Stimulated activated memory B cell treated with anti-CD40 and anti-IgM and Interleukin-4, amounts not matched to agents 10 μg/mL and 1 μg/mL and 100 μg/mL, for 72 hours (primary cell): Measurements from ENCODE around the gene SERINC5.

Experiments
- ATAC-seq: fragments of 150-1000 bp; cut with Tn5 transposase; 2 replicates; pipeline ENCODE4 v1.10.0; 2021
- H3K27ac Mint-ChIP-seq: one replicate; pipeline ENCODE4 v1.8.0; 2022; ENCODE audit warnings: mild to moderate bottlenecking, mixed read lengths
- H3K27me3 Mint-ChIP-seq: one replicate; pipeline ENCODE4 v1.8.0; 2022; ENCODE audit warnings: mixed read lengths
- H3K36me3 Mint-ChIP-seq: one replicate; pipeline ENCODE4 v1.8.0; 2022; ENCODE audit warnings: mixed read lengths
- H3K4me1 Mint-ChIP-seq: one replicate; pipeline ENCODE4 v1.8.0; 2022; ENCODE audit warnings: mixed read lengths
- H3K4me3 Mint-ChIP-seq: one replicate; pipeline ENCODE4 v1.8.0; 2022; ENCODE audit warnings: mild to moderate bottlenecking, moderate library complexity, mixed read lengths
- H3K9me3 Mint-ChIP-seq: one replicate; pipeline ENCODE4 v1.8.0; 2022; ENCODE audit warnings: mixed read lengths

SERINC5 gene

DNA sequence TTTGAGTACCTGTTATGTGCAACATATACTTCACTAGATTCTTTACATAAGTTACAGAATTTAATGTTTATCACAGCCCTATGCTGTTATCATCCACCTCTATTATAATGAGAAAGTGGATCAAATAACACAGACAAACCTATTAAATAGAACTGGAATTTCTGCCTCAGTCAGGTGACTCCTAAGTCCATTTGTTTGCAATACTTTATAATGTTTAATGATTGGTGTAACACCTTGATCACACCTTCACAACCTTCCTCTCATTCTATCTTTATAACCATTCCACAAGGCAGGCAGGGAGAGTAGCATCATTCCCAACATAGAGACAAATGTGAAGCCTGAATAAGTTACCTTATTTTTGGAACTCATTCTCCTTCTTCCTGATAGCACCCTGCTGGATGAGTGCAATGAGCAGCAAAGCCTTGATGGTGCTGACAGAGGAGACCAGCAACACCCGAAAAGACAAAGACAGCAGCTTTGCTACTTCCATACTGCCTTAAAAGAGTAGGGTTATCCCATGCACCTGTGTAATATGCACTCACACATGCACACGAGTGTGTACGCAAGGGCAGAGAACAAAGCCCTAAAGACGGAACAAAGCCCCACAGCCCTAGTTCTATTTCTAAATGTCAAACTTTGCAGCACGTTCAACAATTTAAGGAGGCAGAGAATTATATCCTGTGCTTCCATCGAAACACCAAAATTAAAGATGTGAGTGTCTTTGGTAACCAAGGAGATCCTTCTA, 30.5 kb downstream of the SERINC5 start:
- peaks cover 9% of the 10 kb centered on the region for H3K36me3 Mint-ChIP-seq
- H3K4me1 Mint-ChIP-seq: peaks cover 9% of the 10 kb centered on the region
- no peak overlapping the region for H3K4me3 Mint-ChIP-seq
- ATAC-seq: no peak
- H3K27ac Mint-ChIP-seq: no peak overlapping the region
- H3K9me3 Mint-ChIP-seq: no peaks in the 10 kb centered on the region
- no peaks in the 10 kb centered on the region for H3K27me3 Mint-ChIP-seq

DNA sequence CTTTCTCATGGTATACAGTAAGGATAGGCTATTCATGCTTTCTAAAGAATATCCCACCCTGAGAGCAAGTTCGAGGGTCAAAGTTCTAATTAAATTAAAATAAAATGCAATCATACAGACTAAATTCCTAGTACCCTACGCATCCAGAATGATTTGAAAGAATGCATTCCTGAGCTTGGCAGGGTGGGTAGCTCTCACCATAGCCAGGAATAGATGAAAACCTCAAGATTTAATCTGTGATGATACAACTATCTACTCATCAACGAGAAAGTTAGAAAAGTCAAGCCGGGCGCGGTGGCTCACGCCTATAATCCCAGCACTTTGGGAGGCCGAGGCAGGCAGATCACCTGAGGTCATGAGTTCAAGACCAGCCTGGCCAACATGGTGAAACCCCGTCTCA, 32.3 kb downstream of the SERINC5 start:
- H3K9me3 Mint-ChIP-seq: no peaks in the 10 kb centered on the region
- peaks cover 15% of the 10 kb centered on the region for H3K36me3 Mint-ChIP-seq
- no peaks in the 10 kb centered on the region for H3K27me3 Mint-ChIP-seq
- no peak overlapping the region for H3K27ac Mint-ChIP-seq
- ATAC-seq: no peak
- H3K4me3 Mint-ChIP-seq: no peak overlapping the region
- H3K4me1 Mint-ChIP-seq: no peaks in the 10 kb centered on the region

DNA sequence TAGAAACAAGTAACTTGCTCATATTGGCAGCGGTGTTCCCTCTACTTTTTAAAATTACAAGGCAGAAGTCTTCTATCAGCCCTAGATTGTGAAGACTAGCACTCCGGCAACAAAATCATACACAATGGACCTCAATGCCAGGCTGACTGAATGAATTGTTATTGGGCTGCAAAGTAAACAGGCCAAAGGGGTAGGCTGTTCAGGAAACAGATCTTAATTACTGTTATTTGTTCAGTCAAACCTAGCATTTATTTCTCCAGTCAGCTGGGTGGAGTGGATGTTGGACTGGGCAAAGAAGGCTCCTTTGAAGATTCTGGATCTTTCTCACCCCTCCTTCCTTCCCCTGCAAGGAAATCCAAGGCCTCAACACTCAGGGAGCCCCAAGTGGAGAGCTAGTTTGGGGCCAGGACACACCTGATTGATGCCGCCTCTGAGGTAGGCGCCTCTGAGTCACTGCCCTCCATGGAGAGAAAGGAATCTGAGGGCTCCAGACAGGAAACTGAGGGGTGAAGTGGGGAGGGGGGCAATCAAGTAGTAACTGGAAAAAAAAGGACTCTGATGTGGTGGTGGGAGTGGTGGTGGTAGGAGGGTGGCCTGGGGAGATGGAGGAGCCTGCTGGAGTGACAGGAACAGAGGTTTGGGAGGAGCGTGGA, 35.5 kb downstream of the SERINC5 start:
- no peak overlapping the region for H3K27ac Mint-ChIP-seq
- H3K9me3 Mint-ChIP-seq: no peaks in the 10 kb centered on the region
- H3K4me1 Mint-ChIP-seq: peaks cover 12% of the 10 kb centered on the region
- no peaks in the 10 kb centered on the region for H3K27me3 Mint-ChIP-seq
- ATAC-seq: no peak
- peaks cover 19% of the 10 kb centered on the region for H3K36me3 Mint-ChIP-seq
- no peak overlapping the region for H3K4me3 Mint-ChIP-seq

DNA sequence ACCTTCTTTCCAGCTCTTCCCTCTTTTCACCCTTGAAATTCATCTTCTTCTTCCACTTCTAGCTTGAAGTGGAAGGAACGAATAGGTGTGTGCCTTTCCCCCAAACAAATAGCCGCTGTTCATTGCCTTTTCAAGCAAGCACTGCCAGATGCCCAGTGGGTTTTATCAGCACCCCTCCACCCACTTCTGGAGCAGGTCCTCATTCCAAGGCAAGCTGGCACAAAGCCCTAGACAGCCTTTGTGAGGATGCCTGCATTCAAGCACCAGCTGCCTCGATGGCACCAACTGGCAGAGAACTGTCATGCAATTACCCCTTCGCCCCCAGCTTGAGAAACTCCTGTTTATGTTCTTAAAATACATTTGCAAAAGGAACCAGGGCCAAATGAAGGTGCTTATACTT, 36.5 kb downstream of the SERINC5 start:
- Mint-ChIP-seq H3K4me1 (peaks cover 12% of the 10 kb centered on the region), H3K9me3 (no peaks in the 10 kb centered on the region), H3K4me3 (no peak overlapping the region), H3K27me3 (no peaks in the 10 kb centered on the region), H3K36me3 (peaks cover 15% of the 10 kb centered on the region), H3K27ac (no peak overlapping the region)
- no peak for ATAC-seq

DNA sequence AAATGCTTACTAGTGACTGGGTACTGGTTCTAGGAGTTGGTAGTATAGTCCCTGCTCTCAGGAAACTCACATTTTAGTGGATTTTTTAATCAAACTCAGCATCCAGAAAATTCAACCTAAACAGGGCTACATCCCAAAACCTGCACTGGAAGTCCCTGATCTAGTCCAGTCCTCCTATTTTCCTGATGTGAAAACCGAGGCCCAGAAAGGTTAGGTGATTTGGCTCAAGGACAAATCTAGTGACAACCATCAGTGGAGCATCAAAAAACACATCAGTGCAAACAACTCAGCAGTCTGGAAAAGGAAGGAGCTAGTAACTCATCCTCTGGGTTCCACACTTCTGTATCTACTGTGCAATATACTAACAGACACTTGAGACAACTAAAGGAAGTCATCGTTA, 38.2 kb downstream of the SERINC5 start:
- Mint-ChIP-seq H3K27me3 (no peaks in the 10 kb centered on the region), H3K27ac (no peak overlapping the region), H3K9me3 (no peaks in the 10 kb centered on the region), H3K4me1 (peaks cover 19% of the 10 kb centered on the region), H3K4me3 (no peak overlapping the region), H3K36me3 (peaks cover 15% of the 10 kb centered on the region)
- ATAC-seq: no peak

DNA sequence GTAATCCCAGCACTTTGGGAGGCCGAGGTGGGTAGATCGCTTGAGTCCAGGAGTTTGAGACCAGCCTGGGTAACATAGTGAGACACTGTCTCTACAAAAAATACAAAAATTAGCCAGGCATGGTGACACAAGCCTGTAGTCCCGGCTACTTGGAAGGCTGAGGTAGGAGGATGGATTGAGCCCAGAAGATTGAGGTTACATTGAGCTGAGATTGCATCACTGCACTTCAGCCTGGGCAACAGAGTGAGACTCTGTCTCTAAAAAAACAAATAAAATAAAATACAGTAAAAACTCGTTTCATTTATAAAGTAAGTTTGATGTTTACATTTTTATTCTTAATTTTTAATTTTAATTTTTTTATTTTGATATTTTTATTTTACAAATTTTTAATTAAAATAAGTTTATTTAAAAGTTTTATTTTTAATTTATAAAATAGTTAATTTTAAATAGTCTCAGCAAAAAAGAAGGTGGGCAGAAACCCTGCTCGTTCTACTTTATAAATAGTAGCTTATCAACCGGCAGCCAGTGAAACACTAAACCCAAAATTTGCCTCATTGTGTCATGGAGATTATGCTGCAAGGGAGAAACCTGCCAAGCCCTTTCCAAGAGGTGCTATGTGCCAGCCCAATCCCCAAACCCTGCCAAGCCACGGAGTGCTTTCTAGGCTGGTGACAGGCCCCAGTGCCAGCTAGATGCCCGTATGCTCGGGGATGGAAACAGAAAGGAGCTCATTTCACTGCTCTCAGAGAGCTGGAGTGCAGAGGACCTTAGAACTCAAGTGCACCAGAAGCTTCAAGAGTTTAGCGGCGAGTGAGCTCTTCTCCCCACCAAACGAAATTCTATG, 38.9 kb downstream of the SERINC5 start:
- Mint-ChIP-seq H3K9me3 (no peaks in the 10 kb centered on the region), H3K4me1 (peaks cover 19% of the 10 kb centered on the region)

DNA sequence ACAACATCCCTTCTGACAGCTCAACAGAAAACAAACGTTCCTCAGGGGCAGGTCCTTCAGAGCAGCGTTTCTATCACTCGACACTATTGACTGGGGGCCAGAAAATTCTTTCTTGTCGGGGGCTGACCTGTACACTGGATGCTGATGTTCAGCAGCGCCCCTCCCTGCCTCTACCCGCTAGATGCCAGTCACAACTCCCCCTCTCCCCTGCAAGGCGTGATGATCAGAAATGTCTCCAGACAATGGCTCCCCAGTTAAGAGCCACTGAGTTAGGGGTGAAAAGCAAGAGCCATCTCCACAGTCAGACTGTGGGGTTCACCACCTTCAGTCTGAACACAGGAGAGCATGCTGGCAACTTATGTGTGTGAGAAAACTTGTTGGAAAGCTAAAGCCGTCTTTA, 39.8 kb downstream of the SERINC5 start:
- no peak overlapping the region for H3K4me3 Mint-ChIP-seq
- H3K9me3 Mint-ChIP-seq: no peaks in the 10 kb centered on the region
- H3K4me1 Mint-ChIP-seq: peaks cover 19% of the 10 kb centered on the region
- no peaks in the 10 kb centered on the region for H3K27me3 Mint-ChIP-seq
- ATAC-seq: no peak
- H3K27ac Mint-ChIP-seq: no peak overlapping the region
- peaks cover 15% of the 10 kb centered on the region for H3K36me3 Mint-ChIP-seq

More for the DNA sequence above, 38.9 kb downstream of the SERINC5 start:
- Mint-ChIP-seq H3K4me3 (no peak overlapping the region), H3K27me3 (no peaks in the 10 kb centered on the region), H3K27ac (no peak overlapping the region), H3K36me3 (peaks cover 15% of the 10 kb centered on the region)
- no peak for ATAC-seq

DNA sequence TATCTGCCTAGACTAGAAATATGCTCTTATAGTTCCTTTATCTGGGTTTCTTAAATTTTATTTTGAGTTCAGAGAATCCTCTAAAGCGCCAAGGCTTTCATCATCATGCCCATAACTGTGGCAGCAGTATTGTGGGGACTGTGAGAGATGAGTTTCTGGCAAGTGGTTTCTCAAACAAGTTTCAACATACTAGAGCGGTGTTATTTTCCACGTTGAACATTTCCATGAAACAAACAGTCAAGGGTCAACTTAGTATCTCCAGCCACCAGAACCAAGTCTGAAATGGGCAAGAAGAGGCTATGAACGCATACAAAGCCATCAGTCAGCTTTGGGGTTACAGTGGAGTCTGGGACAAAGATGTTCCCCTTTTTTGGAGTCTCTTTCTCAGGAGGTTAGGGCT, 40.3 kb downstream of the SERINC5 start:
- Mint-ChIP-seq H3K4me3 (no peak overlapping the region), H3K9me3 (no peaks in the 10 kb centered on the region), H3K36me3 (peaks cover 12% of the 10 kb centered on the region), H3K27me3 (no peaks in the 10 kb centered on the region), H3K4me1 (peaks cover 19% of the 10 kb centered on the region), H3K27ac (no peak overlapping the region)
- ATAC-seq: no peak

DNA sequence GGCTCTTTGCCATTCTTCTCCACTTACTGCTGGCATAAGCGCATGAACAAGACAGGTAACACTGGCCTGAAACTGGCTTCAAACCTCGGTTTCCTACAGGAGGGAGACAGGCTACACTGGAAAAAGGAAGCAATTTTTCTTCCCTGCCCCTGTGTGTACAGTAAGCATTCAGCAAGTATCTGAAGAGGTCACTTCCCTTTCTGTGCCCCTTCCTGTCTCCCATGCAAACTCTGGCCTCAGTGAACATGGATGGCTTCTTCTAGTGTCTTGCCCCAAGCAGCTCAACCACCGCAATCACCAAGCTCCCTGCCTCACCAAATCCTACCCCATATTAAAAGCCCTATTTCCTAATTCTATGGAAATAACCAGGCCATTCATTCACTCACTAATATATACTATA, 42.4 kb downstream of the SERINC5 start:
- Mint-ChIP-seq H3K4me1 (peaks cover 19% of the 10 kb centered on the region), H3K9me3 (no peaks in the 10 kb centered on the region), H3K27me3 (no peaks in the 10 kb centered on the region), H3K36me3 (peaks cover 5% of the 10 kb centered on the region), H3K27ac (no peak overlapping the region), H3K4me3 (no peak overlapping the region)
- ATAC-seq: no peak

DNA sequence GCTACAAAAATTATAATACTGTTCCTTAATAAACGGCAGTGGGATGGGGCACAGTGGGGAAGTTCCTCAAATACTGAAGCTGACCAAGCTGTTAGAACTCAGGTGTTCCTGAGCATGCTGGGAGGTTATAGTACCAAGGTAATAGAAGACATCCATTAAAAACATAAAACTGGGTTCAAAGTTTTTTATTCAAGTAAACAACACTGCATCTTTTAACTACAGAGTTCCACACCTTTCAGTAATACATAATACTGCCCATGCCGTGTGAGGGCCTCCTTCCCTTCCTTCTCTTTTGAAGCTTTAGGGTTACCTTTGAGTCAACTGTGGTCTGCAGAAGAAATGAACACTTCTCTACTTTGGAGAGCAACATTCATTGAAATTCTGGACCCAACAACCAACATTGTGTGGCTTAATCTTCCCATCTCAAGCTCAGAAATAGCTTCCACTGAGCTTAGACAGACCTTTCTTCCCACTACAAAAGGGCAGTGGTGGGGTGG, 43.6 kb downstream of the SERINC5 start:
- H3K27me3 Mint-ChIP-seq: no peaks in the 10 kb centered on the region
- no peak for ATAC-seq
- no peak overlapping the region for H3K4me3 Mint-ChIP-seq
- no peak overlapping the region for H3K27ac Mint-ChIP-seq
- H3K4me1 Mint-ChIP-seq: peaks cover 14% of the 10 kb centered on the region
- no peaks in the 10 kb centered on the region for H3K9me3 Mint-ChIP-seq
- H3K36me3 Mint-ChIP-seq: peaks cover 5% of the 10 kb centered on the region

DNA sequence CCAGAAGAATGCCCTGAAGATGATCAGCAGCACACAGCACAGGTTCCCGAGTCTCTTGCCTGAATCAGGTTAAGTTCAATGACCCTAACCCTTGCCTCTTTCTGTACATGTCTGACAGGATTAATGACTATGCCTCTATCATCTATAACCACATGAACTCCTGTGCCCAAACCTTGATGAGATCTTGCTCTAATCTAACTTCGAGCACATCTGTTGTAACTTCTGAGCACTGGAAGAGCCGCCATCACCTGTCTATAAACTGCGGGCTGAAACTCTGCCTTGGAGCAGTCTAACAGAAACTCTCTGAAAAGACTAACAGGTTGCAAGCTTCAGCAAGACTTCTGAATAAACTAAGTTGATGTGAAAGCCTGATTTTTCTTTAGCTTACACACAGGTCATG, 44.5 kb downstream of the SERINC5 start:
- Mint-ChIP-seq H3K9me3 (no peaks in the 10 kb centered on the region), H3K4me3 (no peak overlapping the region), H3K27ac (no peak overlapping the region), H3K4me1 (peaks cover 11% of the 10 kb centered on the region), H3K36me3 (peaks cover 3% of the 10 kb centered on the region), H3K27me3 (no peaks in the 10 kb centered on the region)
- no peak for ATAC-seq

DNA sequence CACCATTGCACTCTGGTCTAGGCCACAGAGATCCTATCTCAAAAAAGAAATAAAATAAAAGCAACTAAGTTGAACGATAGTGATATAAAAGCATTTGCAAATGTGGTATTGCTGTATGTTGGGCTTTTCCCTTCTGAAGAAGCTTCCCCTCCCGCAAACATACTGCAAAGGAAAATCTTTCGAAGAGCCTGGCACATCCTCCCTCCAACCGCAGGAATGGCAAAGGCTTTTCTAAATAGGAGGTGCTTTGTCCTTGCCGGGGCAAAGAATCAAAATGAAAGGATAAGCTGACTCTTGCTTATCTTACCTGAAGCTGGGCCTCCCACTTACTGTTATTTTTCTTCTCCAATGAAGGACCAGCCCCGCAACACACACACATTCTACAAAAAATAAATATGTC, 45.8 kb downstream of the SERINC5 start:
- ATAC-seq: no peak
- H3K4me1 Mint-ChIP-seq: peaks cover 7% of the 10 kb centered on the region
- no peaks in the 10 kb centered on the region for H3K27me3 Mint-ChIP-seq
- H3K27ac Mint-ChIP-seq: no peak overlapping the region
- H3K4me3 Mint-ChIP-seq: no peak overlapping the region
- H3K36me3 Mint-ChIP-seq: no peaks in the 10 kb centered on the region
- H3K9me3 Mint-ChIP-seq: no peaks in the 10 kb centered on the region

DNA sequence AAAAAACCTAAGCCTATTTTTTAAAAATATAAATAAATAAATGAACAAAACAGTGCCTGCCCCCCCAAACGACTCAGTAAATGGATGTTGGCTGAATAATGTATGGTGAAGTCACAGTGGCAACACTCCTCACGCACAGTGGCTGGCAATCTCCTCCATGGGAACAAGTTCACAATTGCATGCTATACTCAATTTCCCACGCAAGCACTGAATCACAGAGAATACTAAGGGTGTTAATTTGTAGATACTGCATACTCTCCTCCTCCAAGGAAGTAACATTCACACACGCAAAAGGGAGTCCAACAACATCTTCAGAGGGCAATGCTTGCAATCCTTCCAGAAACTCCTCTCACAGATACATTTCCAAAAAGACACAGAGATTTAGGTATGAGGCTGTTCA, 47.5 kb downstream of the SERINC5 start:
- no peak for ATAC-seq
- H3K4me1 Mint-ChIP-seq: peaks cover 1% of the 10 kb centered on the region
- H3K36me3 Mint-ChIP-seq: no peaks in the 10 kb centered on the region
- H3K4me3 Mint-ChIP-seq: no peak overlapping the region
- H3K27ac Mint-ChIP-seq: no peak overlapping the region
- H3K9me3 Mint-ChIP-seq: no peaks in the 10 kb centered on the region
- H3K27me3 Mint-ChIP-seq: no peaks in the 10 kb centered on the region

DNA sequence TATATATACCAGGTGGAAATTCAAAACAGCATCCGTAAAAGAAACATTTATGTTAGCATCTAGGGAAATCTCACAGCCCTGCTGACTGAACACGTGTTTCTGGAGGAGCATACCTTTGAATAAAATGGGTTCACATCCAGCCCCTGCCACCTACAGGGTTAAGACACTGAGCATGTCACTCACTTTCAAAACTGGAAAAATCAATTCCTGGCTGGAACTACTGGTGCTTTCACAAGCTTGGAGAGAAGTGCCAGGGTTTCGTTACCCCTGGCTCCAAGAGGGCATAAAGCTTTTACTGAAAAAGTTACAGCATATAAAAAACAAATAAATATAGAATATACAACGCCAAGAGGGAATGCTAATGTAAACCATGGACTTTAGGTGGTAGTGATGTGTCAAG, 48.0 kb downstream of the SERINC5 start:
- Mint-ChIP-seq H3K27ac (no peak overlapping the region), H3K9me3 (no peaks in the 10 kb centered on the region), H3K4me3 (no peak overlapping the region), H3K36me3 (peaks cover 2% of the 10 kb centered on the region), H3K4me1 (no peaks in the 10 kb centered on the region), H3K27me3 (no peaks in the 10 kb centered on the region)
- ATAC-seq: no peak

DNA sequence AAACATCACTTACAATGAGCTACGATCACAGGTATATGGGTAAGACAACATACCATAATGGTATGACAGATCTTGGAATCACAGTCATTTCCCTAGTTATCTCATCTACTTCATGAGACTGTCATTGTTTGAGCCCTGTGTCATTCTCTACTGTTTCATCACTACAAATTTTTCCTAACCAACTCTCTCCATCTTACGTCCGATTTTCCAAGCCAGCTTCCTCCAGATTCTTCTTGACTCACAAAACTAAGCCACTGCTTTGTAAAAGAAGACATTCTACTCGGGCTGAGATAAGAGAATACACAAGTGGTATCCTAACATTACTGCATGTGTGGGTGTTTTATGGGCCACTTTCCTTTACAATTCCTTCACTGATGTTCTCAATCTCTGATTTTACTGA, 49.6 kb downstream of the SERINC5 start:
- H3K9me3 Mint-ChIP-seq: no peaks in the 10 kb centered on the region
- H3K36me3 Mint-ChIP-seq: peaks cover 18% of the 10 kb centered on the region
- H3K4me1 Mint-ChIP-seq: no peaks in the 10 kb centered on the region
- ATAC-seq: no peak
- H3K27ac Mint-ChIP-seq: no peak overlapping the region
- H3K27me3 Mint-ChIP-seq: no peaks in the 10 kb centered on the region
- H3K4me3 Mint-ChIP-seq: no peak overlapping the region
